HepG2 (cell line): ENCODE data around the gene ABCF1. TPM values are rescaled to one million over a fixed set of nuclear protein-coding genes. Genes with fewer than 3 reads are reported as not detected.

Source experiments
- AGO2 ChIP-seq: fragments of 200-400 bp; formaldehyde crosslinking; optimal IDR thresholded peaks from 2 replicates; pipeline ENCODE3; 2017; ENCODE audit warnings: mild to moderate bottlenecking, low read depth, low read length, moderate library complexity
- CREB1 ChIP-seq, 2 experiments: fragments of 450-650 bp in 1 of 2; IDR thresholded peaks; 2 replicates each; pipeline ENCODE4 v1.6.1; 2016 to 2017; ENCODE audit warnings: control low read depth in 1 of 2, mild to moderate bottlenecking in 1 of 2, missing compliant biosample characterization in 1 of 2, missing genetic modification characterization in 1 of 2
- FOXM1 ChIP-seq: sonication (generic); formaldehyde crosslinking; IDR thresholded peaks from 2 replicates; pipeline ENCODE4 v1.5.0; 2020; ENCODE audit warnings: missing genetic modification reagents
- HNRNPK ChIP-seq: fragments of 200-400 bp; formaldehyde crosslinking; IDR thresholded peaks from 2 replicates; pipeline ENCODE4 v1.6.1; 2018; ENCODE audit warnings: low read length, low read depth, moderate library complexity, mild to moderate bottlenecking; ENCODE audit not compliant: poor library complexity, severe bottlenecking
- NCOA5 ChIP-seq: sonication (generic); formaldehyde crosslinking; IDR thresholded peaks from 2 replicates; pipeline ENCODE4 v1.4.0; 2020; ENCODE audit warnings: missing genetic modification reagents
- NKX3-1 ChIP-seq: sonication (generic); formaldehyde crosslinking; IDR thresholded peaks from 2 replicates; pipeline ENCODE4 v1.5.0; 2020; ENCODE audit warnings: missing genetic modification reagents
- PAF1 ChIP-seq: IDR thresholded peaks from 2 replicates; pipeline ENCODE4 v1.6.1; 2016; ENCODE audit warnings: missing genetic modification reagents, missing compliant biosample characterization
- RBFOX2 ChIP-seq: fragments of 200-400 bp; formaldehyde crosslinking; IDR thresholded peaks from 2 replicates; pipeline ENCODE4 v1.6.1; 2017; ENCODE audit warnings: low read depth, mild to moderate bottlenecking, low read length
- SPEN ChIP-seq: sonication (generic); formaldehyde crosslinking; IDR thresholded peaks from 2 replicates; pipeline ENCODE4 v1.5.1; 2020; ENCODE audit warnings: low read depth, mild to moderate bottlenecking, missing genetic modification reagents
- SRSF4 ChIP-seq: fragments of 200-400 bp; formaldehyde crosslinking; IDR thresholded peaks from one replicate; pipeline ENCODE4 v1.6.1; 2018; ENCODE audit warnings: mild to moderate bottlenecking, low read depth, low read length, moderate library complexity; ENCODE audit not compliant: poor library complexity, severe bottlenecking
- UBTF ChIP-seq: sonication (generic); formaldehyde crosslinking; IDR thresholded peaks from 2 replicates; pipeline ENCODE4 v1.4.0; 2020; ENCODE audit warnings: mild to moderate bottlenecking, missing genetic modification reagents
- ZBTB25 ChIP-seq: IDR thresholded peaks from 2 replicates; pipeline ENCODE4 v1.6.1; 2018; ENCODE audit warnings: missing genetic modification reagents
- ZFP36L1 ChIP-seq: sonication (generic); formaldehyde crosslinking; IDR thresholded peaks from 2 replicates; pipeline ENCODE4 v1.8.0; 2022; ENCODE audit warnings: mild to moderate bottlenecking, missing genetic modification reagents, moderate library complexity
- ZFP37 ChIP-seq: sonication (generic); formaldehyde crosslinking; IDR thresholded peaks from 2 replicates; pipeline ENCODE4 v1.4.0; 2020; ENCODE audit warnings: missing genetic modification reagents, borderline replicate concordance
- ZFP90 ChIP-seq: sonication (generic); formaldehyde crosslinking; IDR thresholded peaks from 2 replicates; pipeline ENCODE4 v1.8.0; 2022; ENCODE audit warnings: missing genetic modification reagents, mild to moderate bottlenecking, inconsistent platforms, borderline replicate concordance
- ZNF138 ChIP-seq: sonication (generic); formaldehyde crosslinking; IDR thresholded peaks from 2 replicates; pipeline ENCODE4 v1.5.0; 2020; ENCODE audit warnings: mild to moderate bottlenecking, low read depth, missing genetic modification reagents
- ZNF207 ChIP-seq: fragments of 450-650 bp; IDR thresholded peaks from 2 replicates; pipeline ENCODE4 v1.6.1; 2016; ENCODE audit warnings: antibody characterized with exemption, borderline replicate concordance
- ZNF589 ChIP-seq: sonication (generic); formaldehyde crosslinking; conservative IDR thresholded peaks from 2 replicates; pipeline ENCODE4 v1.8.0; 2022; ENCODE audit warnings: mild to moderate bottlenecking, moderate library complexity, missing genetic modification reagents
- polyA plus RNA-seq, 8 experiments: library from polyadenylated mRNA; depleted of rRNA in 3 of 8; stranded (reverse) in 7 of 8; unstranded in 1 of 8; fragments of >200 nt; fragmentation: Illumina TruSeq in 4 of 8; extraction: Trizol in 4 of 8; gene quantifications; 2 replicates each; pipeline versions ENCODE4 v1.2.1 to v1.2.3, GENCODE V29; 2011 to 2016; ENCODE audit warnings: low read depth in 4 of 8, missing spikeins in 1 of 8, mixed read lengths in 1 of 8; ENCODE audit not compliant: insufficient read depth in 1 of 8
- total RNA-seq, 5 experiments: library from RNA; depleted of rRNA; stranded (reverse); fragments of >200 nt; fragmentation: Illumina TruSeq; extraction: Trizol; gene quantifications; 2 replicates each; pipeline ENCODE4 v1.2.3, GENCODE V29; 2016; ENCODE audit warnings: low read depth in 1 of 5
- TF ChIP-seq, protein P1 (sequence below): sonication (generic); formaldehyde crosslinking; IDR thresholded peaks from 2 replicates; pipeline ENCODE4 v1.4.0; 2020; ENCODE audit warnings: missing genetic modification reagents, borderline replicate concordance

ABCF1 gene
- total and polyA plus RNA-seq, 2 of the 13 experiments (the other 11 are each of a cell fraction or from before 2014, with no cell fraction given), result 25.4 to 98.9 TPM

DNA sequence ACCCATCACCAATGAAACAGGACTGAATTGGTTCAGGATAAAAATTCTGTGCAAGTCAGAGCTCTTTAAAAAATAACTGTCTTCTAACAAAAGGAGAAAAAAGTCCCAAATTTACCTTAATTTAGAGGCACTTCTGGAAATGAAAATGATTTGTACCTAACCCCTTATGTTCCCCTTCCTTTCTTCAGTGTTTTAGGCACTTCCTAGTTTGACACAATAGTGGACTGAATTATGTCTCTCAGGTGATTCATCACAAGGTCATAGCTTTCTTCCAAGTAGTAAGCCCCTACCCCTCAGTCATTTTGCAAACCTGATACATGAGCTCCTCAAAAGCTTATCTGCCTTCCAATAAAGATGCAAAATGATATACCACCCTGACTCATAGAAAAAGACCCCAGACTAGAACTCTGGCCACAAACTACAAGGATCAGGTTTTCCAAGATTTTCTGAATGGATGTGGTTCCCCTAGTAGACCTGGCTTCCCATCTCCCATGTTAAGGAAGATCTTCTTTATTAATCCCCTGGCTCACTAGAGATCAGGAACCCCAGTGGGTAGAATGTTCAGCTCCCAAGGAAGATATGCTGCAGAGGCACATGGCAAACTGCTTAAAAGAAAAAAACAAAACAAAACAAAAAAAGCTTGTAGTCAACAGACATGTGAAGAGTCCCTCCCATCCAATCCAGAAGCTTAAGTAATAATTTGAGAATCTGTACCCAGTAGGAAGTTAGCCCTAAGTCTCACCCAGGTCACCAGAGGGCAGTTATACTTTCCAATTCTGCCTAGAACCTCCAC lies 42.2 kb downstream of the ABCF1 start (continued):
- TF ChIP-seq UBTF (no peak), ZFP90 (CRISPR knock-in tag) (no peak), RBFOX2 (peak; percentile 73), ZFP36L1 (CRISPR knock-in tag) (no peak), AGO2 (peak; percentile 69), ZNF589 (no peak), SPEN (no peak), ZFP37 (CRISPR knock-in tag) (no peak), NKX3-1 (CRISPR knock-in tag) (peak; percentile 14; the same call in 1 of the 2 replicates), ZNF138 (CRISPR knock-in tag) (no peak), ZNF207 (no peak), CREB1 (IDR thresholded peaks at IDR 0.05) (no peak), CREB1 (CRISPR knock-in tag; IDR thresholded peaks at IDR 0.05) (0 out of 2 replicates have a peak, but pooled peaks have one; percentile 35), FOXM1 (CRISPR knock-in tag) (no peak), SRSF4 (peak; percentile 1), PAF1 (CRISPR knock-in tag) (peak; percentile 63), NCOA5 (CRISPR knock-in tag) (0 out of 2 replicates have a peak, but pooled peaks have one; percentile 31), HNRNPK (peak; percentile 43), ZBTB25 (CRISPR knock-in tag) (0 out of 2 replicates have a peak, but pooled peaks have one; percentile 4)
- TF ChIP-seq, protein P1, sequence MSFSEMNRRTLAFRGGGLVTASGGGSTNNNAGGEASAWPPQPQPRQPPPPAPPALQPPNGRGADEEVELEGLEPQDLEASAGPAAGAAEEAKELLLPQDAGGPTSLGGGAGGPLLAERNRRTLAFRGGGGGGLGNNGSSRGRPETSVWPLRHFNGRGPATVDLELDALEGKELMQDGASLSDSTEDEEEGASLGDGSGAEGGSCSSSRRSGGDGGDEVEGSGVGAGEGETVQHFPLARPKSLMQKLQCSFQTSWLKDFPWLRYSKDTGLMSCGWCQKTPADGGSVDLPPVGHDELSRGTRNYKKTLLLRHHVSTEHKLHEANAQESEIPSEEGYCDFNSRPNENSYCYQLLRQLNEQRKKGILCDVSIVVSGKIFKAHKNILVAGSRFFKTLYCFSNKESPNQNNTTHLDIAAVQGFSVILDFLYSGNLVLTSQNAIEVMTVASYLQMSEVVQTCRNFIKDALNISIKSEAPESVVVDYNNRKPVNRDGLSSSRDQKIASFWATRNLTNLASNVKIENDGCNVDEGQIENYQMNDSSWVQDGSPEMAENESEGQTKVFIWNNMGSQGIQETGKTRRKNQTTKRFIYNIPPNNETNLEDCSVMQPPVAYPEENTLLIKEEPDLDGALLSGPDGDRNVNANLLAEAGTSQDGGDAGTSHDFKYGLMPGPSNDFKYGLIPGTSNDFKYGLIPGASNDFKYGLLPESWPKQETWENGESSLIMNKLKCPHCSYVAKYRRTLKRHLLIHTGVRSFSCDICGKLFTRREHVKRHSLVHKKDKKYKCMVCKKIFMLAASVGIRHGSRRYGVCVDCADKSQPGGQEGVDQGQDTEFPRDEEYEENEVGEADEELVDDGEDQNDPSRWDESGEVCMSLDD, result 0 out of 2 replicates have a peak, but pooled peaks have one; percentile 6
